GM10248 (cell line): ENCODE data around the gene HIP1R.

Experiments
- CTCF ChIA-PET: fragments of 300-600 bp; sonication (Branson Sonifier 250); formaldehyde crosslinking; extraction: SDS; loops from one replicate; lab custom pipeline; 2021; ENCODE audit warnings: antibody characterized with exemption; lab: Yijun Ruan, JAX
- POLR2A ChIA-PET: fragments of 350-650 bp; sonication (Branson Sonifier 250); formaldehyde crosslinking; extraction: SDS; loops from one replicate; lab custom pipeline; 2020; ENCODE audit warnings: antibody characterized with exemption; lab: Yijun Ruan, JAX
- DNase-seq: peaks from one replicate; pipeline ENCODE4 v3.0.0; 2012; ENCODE audit errors: extremely low spot score
- CTCF ChIP-seq: IDR thresholded peaks from 2 replicates; pipeline ENCODE4 v1.5.1; 2012; ENCODE audit warnings: mild to moderate bottlenecking, low read depth; ENCODE audit errors: extremely low read depth, missing control alignments, control extremely low read depth

The HIP1R gene

GRCh38 chr12:122842505-122843405 lies 7.5 kb downstream of the HIP1R start:
- CTCF ChIA-PET, result interaction anchor here (0.8 to 2.7 kb wide), 6 partner anchors 9 to 110 kb away, joined by 3 to 12 read pairs (median 3); no protein-coding TSS in a partner anchor
- POLR2A ChIA-PET, result no interaction called here
- TF ChIP-seq CTCF, result no peak
- DNase-seq, result no peak

- no peak for TF ChIP-seq CTCF
- DNase-seq, result no peak
- POLR2A ChIA-PET, result no interaction called here
- CTCF ChIA-PET, result interaction anchor here (0.9 to 2.7 kb wide), 3 partner anchors 10 to 49 kb away, joined by 3 to 12 read pairs (median 3); no protein-coding TSS in a partner anchor
Measured at GRCh38 chr12:122843455-122843854, 8.2 kb downstream of the HIP1R start.

GRCh38 chr12:122844366-122844971 lies 9.2 kb downstream of the HIP1R start:
- POLR2A ChIA-PET, result no interaction called here
- no peak for TF ChIP-seq CTCF
- CTCF ChIA-PET, result interaction anchor here (1.1 to 2.7 kb wide), 2 partner anchors 16 to 20 kb away, joined by 3 to 12 read pairs; no protein-coding TSS in a partner anchor
- no peak for DNase-seq

GRCh38 chr12:122845041-122845864 lies 10.0 kb downstream of the HIP1R start:
- POLR2A ChIA-PET, result no interaction called here
- CTCF ChIA-PET, result interaction anchor here (1.1 to 6.1 kb wide), 4 partner anchors 15 to 121 kb away, joined by 3 to 42 read pairs (median 8); partner anchors contain the start of gene ABCB9
- TF ChIP-seq CTCF, result no peak
- no peak for DNase-seq

- no peak for DNase-seq
Measured at GRCh38 chr12:122845865-122846621, 10.8 kb downstream of the HIP1R start.

More at GRCh38 chr12:122845865-122846621, 10.8 kb downstream of the HIP1R start:
- TF ChIP-seq CTCF, result no peak
- ChIA-PET POLR2A (no interaction called here), CTCF (interaction anchor here (0.6 to 6.1 kb wide), 5 partner anchors 14 to 120 kb away, joined by 3 to 42 read pairs (median 3); partner anchors contain the start of gene ABCB9)
